Activated CD4-positive, alpha-beta T cell treated with anti-CD3 and anti-CD28 coated beads, Interleukin-10, Interleukin-2, amounts not matched to agents 100 ng/mL and 50 ng/mL, durations not matched to agents 16 hours and 8 hours (primary cell): ENCODE measurements around the gene LRTM1.

ENCODE experiments used
- DNase-seq: peaks from one replicate; pipeline ENCODE4 v3.0.0-alpha.2; 2020

LRTM1 gene

DNA sequence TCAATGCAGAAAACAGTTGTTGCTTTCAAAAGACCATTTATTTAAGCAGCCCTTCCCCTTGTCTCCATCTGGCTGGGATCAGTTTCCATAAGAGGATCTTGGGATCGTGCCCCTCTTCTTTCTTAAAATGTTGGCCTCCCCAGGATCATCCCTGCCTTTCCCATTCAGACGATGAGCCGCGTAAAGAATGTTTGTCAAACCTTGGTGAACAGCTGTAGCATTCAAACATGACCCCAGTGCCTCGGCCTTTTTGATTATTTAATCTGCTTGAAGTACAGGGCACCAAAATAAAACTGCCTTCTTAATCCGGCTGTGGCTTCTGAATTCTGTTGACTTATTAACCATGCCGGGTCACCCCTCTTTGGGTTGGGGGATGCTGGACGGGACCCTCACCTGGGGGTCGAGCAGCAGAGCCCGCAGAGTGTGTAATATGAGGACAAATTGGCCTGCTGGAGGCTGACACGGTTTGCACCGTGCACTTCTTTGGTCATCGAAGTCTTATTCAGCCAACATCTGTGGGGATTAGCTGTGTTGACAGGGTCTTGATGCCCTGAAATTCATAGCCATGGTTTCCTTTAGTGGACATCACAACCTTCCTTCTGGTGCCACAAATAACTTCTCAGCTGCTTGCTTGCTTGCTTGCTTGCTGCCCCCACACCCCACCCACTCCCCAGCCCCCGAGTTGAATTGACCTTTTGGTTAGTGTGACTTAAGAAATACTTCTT is at the start of gene LRTM1:
Gene LRTM1, minus strand, starts transcription at position 14 of the 725 bp plus-strand sequence. CDS start 148 bp downstream, outside the sequence.
- no peak for DNase-seq

DNA sequence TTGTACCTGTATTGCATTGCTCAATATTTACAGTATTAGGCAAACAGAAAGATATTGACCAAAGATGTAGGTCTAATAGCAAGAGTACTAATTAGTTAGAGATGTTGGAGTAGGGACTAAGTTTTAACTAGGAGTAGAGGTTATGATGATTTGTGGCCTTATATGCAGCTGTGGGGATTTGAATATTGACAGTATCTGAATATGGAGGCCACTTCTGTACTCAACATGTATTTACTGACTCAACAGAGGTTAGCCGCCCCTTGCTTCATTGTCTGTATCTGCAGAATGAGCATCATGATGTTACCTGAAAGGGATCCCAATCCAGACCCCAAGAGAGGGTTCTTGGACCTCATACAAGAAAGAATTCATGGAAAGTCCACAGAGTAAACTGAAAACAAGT is 49.6 kb upstream of the LRTM1 start:
- no peak for DNase-seq

- DNase-seq: no peak
These were observed 43.0 kb upstream of the LRTM1 start for GRCh38 chr3:54970895-54971294.

DNA sequence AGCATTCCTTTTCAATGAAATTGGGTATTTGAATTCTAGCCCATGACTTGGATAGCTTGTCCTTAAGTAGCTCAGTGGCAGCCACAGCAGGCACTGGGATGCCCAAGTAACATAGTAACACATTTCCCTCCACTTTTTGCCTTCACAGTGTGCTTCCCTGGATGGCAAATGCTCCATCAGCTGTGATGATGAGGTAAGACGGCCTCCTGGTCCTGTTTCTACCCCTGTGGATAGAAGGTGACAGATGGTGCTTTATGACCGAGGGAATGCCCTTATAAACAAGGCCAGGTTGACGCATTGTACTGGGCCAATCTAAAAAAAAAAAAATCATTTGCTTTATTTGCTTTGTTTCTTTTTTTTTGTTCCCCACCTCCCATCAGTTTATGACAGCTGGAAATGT is 41.8 kb upstream of the LRTM1 start:
- no peak for DNase-seq

GRCh38 chr3:54968546-54969172 is 40.8 kb upstream of the LRTM1 start:
- DNase-seq: no peak

- no peak for DNase-seq
These were observed 39.9 kb upstream of the LRTM1 start for GRCh38 chr3:54967731-54968161.

- DNase-seq: no peak
These were observed 39.1 kb upstream of the LRTM1 start for GRCh38 chr3:54966979-54967378.

- DNase-seq: no peak
These were observed 37.9 kb upstream of the LRTM1 start for GRCh38 chr3:54965746-54966145.

DNA sequence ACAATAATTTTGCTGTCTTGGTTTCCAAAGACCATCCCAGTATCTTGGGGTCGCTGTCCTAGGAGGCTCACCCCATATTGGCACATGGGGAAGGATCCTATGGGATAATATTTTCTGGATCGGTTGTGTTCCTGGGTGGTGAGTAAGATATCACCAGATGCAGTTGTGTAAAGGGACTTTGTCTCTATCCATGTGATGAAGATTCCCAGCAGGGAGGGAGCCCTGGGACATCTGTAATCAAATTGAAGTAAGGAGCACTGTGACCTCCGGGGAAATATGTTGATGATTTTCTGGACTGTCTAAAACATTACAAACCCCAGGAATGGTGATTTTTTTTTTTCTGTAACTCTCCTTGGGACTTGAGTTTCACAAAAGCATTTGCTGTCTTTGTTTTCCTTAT is 36.2 kb upstream of the LRTM1 start:
- no peak for DNase-seq

DNA sequence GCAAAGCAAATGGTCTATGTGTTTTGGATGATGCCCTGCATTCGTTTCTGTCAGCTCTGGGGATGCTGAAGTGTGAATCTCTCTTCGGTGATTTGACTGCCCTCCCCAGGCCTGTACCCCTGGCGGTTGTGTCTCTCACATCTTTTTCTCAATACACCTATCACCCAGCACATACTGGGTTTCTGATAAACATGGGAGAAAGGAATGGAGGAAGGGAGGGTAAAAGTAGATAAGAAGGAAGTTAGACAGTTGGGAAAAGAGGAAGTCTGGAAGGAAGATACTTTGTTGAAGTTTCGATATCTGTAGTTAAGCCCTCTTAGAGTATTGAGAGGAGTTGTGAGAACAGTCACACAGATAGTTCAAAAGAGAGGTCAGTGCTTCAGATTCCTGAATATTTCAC is 35.8 kb upstream of the LRTM1 start:
- no peak for DNase-seq

GRCh38 chr3:54962200-54962599 is 34.3 kb upstream of the LRTM1 start:
- DNase-seq: no peak

GRCh38 chr3:54960701-54961100 is 32.8 kb upstream of the LRTM1 start:
- DNase-seq: no peak

GRCh38 chr3:54960082-54960481 is 32.2 kb upstream of the LRTM1 start:
- no peak for DNase-seq

GRCh38 chr3:54957711-54958110 is 29.9 kb upstream of the LRTM1 start:
- no peak for DNase-seq

DNA sequence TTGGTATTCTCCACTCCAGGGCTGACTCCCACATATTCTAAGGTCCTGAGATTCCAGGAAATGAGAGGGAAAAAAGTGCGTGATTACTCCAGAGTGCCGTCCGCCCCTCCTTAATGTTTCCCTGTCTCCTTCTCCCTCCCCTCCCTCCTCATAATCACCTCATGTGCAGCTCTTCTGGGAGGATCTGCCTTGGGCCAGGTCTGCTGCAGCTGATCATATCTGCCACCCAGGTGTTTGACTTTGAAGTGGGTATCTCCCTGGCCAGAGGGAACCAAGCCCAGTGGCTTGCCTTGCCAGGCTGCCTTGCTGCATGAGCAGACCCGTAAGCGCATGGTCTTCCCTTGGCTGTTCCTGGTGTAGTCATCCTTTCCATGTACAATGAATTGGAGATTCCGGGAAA is 28.1 kb upstream of the LRTM1 start:
- no peak for DNase-seq

- DNase-seq: no peak
These were observed 27.6 kb upstream of the LRTM1 start for GRCh38 chr3:54955496-54955895.

- no peak for DNase-seq
These were observed 26.7 kb upstream of the LRTM1 start for GRCh38 chr3:54954521-54954920.

GRCh38 chr3:54954022-54954421 is 26.2 kb upstream of the LRTM1 start:
- DNase-seq: no peak

DNA sequence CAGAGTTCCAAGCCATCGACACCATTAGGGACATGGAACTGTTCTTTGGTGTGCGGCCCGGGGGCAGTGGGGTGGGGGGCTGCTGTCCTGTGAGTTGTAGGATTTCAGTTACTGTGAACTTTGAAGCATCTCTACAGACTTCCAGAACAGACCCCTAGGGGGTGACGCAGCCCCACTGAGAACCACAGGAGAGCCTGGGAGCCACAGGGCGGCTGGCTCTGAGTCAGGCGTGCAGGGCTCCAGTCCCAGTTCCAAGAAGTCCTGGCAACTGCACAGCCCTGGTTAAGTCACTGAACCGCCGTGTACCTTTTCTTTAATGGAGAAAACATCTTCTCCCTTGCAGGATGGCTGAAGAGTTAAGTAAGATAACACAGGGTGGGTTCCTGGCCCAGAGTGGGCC is 23.5 kb upstream of the LRTM1 start:
- DNase-seq: no peak

GRCh38 chr3:54950391-54951003 is 22.6 kb upstream of the LRTM1 start:
- no peak for DNase-seq

GRCh38 chr3:54949491-54950044 is 21.7 kb upstream of the LRTM1 start:
- no peak for DNase-seq

DNA sequence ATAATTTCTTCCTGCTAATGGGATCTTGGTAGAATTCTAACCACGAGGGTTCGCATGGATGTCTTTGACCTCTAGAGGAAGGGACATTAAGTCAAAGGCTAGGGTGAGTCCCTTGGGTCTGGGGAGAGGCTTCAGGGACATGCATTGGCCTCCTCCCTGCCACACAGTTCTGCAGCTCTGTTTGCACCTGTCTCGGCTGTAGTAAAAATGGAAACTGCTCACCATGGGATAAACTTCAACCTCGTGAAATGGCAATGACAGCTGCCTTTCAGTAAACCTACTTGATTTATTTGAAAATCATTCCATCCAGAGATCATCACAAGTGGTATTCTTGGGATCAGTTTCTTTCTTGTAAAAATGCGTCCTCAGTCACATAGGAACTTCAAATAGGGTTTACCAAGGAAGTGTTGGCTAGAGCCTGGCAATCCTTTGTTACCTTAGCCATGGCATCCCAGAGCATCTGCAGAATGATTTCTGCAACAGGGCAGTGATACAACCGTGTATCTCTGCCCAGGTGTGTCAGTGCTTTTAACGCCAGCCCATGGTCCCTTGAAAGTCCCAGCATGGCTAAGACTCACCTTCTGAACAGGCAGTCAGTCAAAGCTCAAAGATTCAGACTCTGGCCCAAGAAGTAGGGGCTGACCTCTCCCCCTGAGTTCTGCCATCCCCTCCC is 14.0 kb upstream of the LRTM1 start:
- no peak for DNase-seq

DNA sequence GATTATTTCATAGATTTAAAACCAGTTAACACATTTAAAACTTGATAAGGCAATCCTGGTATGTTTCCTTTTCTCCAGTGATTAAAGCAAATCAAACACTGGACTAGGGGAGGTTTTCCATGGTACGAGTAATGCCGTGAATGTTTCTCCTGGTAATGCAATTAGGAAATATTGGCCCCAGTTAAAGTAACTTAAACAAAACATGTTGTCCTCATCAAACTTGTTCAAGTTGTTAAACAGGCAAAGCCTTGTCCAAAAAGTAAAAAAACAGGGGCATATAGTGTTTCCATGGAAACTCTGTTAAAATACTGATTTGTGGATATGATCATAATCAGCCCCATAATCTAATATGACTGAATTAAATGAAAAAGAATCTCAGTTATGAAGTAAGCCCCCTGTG is 13.1 kb upstream of the LRTM1 start:
- no peak for DNase-seq
